NCI-H1092 (cell line): ENCODE measurements around the gene SSTR5.

Experiments used
- DNase-seq: peaks from one replicate; lab custom pipeline; 2025; lab: John Stamatoyannopoulos, UW

SSTR5 gene

GRCh38 chr16:1106659-1107058, 34.1 kb downstream of the SSTR5 start:
- DNase-seq, result no peak

- DNase-seq, result no peak
Measured at GRCh38 chr16:1107141-1107540, 34.6 kb downstream of the SSTR5 start.

DNA sequence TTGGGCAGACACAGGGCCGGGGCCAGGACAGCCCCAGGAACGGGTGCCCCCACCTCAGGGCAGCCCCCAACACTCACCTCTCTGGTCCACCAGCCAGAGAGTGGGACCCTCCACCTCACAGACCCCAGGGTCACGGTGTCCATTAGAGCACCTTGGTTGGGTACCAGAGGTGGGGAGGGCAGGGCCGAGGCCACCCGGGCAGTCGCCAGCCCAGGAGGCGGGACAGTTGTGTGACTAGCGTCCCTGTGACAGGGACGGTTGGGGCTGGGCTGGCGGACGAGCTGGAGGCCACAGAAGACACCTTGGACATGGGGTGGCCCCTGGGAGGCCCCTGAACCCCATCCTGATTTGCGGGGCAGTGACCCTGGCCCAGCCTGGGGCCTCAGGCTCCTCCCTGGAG, 35.2 kb downstream of the SSTR5 start:
- no peak for DNase-seq

GRCh38 chr16:1108299-1109252, 36.0 kb downstream of the SSTR5 start:
- DNase-seq, result peak; percentile 69

- DNase-seq, result no peak
Measured at GRCh38 chr16:1109648-1110047, 37.1 kb downstream of the SSTR5 start.

DNA sequence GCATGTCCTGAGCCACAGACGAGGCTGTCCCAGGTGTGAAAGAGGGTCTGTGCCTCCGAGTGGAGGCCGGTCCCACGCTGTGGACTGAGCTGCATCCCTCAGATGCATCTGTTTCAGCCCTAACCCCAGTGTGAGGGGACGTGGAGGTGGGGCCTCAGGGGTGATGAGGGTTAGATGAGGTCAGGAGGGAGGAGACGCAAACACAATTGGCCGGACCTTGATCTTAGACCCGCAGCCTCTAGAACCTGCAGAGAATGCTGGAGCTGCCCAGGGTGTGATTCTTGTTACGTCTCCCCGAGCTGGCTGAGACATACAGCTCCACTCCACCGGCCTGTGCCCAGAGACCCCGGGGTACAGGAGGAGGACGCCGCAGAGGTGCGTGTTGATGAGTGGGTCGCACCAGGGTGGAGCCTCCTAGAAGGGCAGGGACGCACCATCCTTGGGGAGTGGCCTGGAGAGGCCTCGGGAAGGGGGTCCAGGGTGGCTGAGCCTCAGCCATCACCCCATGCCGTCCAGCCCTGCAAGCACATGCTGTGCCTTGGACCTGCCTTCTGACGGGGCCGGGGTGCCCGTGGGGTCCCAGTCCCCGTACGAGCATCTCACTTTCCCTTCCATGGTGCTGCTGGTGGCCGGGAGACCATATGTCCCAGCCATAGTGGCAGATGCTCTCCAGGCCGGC, 40.1 kb downstream of the SSTR5 start:
- DNase-seq, result no peak

- no peak for DNase-seq
Measured at GRCh38 chr16:1113489-1113888, 40.9 kb downstream of the SSTR5 start.

DNA sequence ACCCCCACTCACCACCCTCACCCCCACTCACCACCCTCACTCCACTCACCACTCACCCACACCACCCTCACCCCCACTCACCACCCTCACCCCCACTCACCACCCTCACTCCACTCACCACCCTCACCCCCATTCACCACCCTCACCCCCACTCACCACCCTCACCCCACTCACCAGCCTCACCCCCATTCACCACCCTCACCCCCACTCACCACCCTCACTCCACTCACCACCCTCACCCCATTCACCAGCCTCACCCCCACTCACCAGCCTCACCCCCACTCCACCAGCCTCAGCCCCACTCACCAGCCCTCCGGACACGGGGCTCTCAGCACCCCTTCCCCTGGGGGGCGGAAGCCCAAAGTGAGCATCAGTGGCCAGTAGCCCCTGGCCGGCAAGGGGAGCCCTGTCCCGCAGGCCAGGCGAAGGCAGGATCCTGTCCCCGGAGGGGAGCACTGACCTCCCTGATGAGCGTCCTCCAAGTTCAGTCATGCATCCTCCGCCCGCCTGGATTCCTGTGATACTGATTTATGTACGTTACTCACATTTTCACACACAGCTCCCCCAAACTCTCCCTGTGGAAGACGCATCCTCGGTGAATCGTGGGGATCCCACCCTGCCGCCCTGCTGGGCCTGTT, 41.5 kb downstream of the SSTR5 start:
- DNase-seq, result no peak

- DNase-seq, result no peak
Measured at GRCh38 chr16:1116693-1117077, 44.1 kb downstream of the SSTR5 start.

DNA sequence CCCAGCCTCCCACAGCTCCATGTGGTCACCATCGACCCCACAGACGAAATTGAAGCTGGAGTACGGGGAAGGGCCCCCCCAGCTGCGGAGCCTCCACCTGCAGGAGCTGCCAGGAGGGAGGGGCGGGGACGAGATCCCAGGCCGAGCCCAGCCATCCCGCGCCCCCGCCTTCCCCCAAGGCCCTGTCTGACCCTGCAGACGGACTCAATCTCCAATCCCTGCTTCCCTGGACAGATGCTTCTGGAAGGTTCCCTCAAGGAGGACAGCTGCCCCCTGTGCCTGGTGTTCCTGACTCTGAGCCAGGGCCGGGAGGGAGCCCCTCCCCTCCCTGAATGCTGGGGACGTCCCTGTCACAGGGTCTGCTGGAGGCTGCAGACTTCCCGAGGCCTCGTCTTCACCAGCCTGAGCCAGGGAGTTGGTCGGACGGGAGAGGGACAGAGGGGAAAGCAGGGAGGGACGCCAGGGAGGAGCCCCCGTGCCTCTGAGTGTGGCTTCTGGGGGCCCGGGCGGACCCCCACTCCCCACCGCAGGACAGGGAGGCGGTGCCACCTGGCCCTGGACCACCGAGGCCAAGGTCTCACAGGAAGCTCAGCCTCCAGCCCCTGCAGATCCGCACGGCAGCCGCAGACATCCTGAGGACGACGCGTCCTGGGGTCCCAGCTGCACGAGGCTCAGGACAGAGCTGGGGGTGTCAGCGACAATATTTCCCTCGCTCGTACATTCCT, 44.8 kb downstream of the SSTR5 start:
- no peak for DNase-seq

GRCh38 chr16:1117926-1118325, 45.4 kb downstream of the SSTR5 start:
- no peak for DNase-seq

- no peak for DNase-seq
Measured at GRCh38 chr16:1119129-1119528, 46.6 kb downstream of the SSTR5 start.

- DNase-seq, result no peak
Measured at GRCh38 chr16:1119766-1120576, 47.4 kb downstream of the SSTR5 start.

- DNase-seq, result no peak
Measured at GRCh38 chr16:1120577-1120941, 48.0 kb downstream of the SSTR5 start.

DNA sequence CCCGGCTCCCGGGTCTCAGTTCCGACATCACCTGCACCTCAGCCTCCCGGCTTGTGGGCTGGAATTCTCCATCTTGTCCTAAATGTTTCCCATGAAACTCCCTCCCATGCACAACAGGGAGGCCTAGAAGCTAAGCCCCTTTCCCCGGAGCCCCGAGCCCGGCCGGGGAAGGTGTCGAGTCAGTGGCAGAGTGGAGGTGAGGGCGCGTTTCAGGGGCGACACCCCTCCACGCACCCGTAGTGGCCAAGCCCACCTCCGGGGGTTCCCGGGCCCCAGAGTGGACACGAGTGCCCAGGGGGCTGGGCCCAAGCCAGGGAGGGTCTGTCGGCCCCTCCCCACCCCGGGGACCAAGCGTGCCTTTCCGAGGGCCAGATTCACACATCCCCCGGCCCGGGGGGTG, 48.5 kb downstream of the SSTR5 start:
- DNase-seq, result no peak

- no peak for DNase-seq
Measured at GRCh38 chr16:1121601-1122397, 49.3 kb downstream of the SSTR5 start.

DNA sequence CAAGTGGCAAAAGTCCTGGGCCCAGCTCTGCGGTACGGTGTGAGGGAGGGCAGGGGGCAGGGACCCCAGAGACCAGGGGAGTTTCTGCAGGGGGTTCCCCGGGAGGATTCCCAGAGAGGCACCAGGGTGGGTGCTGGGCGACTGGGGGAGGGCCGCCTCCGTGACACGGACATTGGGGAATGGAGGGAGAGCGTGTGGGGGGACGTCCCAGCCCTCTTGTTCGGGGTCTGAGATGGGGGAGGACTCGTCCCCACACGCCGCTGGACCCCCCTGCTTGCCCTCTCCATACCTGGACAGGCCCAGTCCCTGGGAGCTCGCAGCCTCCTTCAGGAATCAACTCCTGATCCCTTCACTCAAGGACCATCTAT, 49.8 kb downstream of the SSTR5 start:
- no peak for DNase-seq

DNA sequence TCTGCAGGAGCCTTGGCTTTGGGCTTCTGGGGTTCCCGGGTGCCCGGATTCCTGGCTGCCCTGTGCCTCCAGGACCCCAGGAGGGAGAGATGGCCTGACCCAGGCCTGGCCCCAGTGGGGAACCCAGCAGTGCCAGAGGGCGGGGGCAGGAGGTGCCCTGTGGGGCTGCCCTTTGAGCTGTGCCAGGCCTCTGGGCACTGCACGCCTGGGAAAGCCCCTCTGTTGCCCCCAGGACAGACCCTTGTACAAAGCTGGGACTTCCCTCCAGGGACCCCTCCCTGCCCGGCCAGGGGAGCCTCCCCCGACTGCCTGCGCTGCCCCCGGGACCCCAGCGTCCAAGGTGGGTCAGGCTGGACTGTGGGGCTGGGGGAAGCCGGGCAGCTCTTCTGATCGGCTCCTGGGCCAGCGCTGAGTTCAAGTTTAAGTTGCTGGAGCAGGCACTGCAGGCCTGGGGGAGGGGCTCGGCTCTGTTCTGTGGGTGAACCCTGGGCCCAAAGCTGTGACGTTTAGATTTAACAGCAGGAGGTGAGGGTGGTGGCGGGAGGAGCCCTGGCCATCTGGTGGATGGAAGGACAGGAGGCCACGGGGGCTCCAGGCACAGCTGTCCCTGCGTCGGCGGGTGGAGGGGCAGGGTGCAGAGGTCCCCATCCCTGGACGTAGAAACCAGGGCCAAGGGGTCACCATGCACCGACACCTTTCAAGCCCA, 51.1 kb downstream of the SSTR5 start:
- DNase-seq, result no peak

DNA sequence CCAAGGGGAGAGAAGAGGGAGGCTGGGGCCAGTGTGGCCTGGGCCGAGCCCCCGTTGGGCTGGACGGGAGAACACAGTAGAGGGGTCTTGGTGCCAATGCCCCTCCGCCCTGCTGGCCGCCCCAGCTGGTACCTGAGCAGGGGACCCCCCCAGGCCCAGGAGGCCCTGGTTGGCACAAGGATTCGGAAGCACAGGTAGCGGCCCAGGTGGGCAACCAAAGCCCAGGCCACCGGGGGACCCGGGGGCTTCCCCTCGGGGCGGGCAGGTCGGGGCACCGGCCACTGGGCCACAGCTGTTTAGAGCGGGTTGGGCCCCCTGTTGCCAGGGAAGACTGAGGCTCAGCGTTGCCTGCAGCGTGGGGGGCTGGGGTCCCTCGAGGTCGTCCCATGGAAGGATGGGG, 51.7 kb downstream of the SSTR5 start:
- DNase-seq, result no peak

GRCh38 chr16:1124795-1125194, 52.2 kb downstream of the SSTR5 start:
- no peak for DNase-seq
